ENCODE data around the gene CDKN1A. TPM values are rescaled to one million over a fixed set of nuclear protein-coding genes. Genes with fewer than 3 reads are reported as not detected.
A peak's percentile ranks its signal among the peaks of the same experiment; 100 is the strongest.

Gene CDKN1A
- total and polyA plus RNA-seq, 9 of the 15 experiments (the other 6 are each of a cell fraction or from before 2014, with no cell fraction given): 0.25 to 8.1 (median 5.1) TPM

DNA sequence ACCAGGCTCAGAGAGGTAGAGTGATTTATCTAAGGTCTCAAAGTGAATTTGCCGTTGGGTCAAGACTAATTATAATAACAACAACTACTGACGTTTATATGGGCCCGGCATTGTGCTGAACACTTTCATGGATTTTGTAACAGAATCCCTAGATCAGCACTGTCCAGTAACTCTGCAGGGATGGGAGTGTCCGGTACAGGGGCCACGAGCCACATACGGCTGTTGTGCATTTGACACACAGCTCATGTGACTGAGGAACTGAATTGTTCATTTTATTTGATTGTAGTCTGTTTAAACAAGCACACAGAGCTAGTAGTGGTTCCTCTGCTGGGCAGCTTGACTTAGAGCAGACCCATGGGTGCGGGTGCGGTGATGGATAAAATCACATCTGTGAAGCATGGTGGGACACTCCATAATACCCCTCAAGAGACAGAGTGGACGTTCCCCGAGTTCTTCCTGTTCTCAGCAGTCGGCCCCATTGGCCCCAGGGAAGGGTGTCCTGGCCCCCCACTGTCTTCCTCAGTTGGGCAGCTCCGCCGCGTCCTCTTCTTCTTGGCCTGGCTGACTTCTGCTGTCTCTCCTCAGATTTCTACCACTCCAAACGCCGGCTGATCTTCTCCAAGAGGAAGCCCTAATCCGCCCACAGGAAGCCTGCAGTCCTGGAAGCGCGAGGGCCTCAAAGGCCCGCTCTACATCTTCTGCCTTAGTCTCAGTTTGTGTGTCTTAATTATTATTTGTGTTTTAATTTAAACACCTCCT lies 6.8 kb downstream of the CDKN1A start:
- intact Hi-C loops (cut with micrococcal nuclease) (no loop called here), in situ Hi-C loops (cut with MboI) (no loop called here)
- H3K9me3 ChIP-seq (replicated peaks; ENCODE audit: control insufficient read depth, insufficient read depth, low read depth, low read length): no peaks in the 10 kb centered on the region
- H3K4me3 ChIP-seq: no peak overlapping the region
- H4K20me1 ChIP-seq (replicated peaks; ENCODE audit: control insufficient read depth, insufficient read depth, low read length): no peaks in the 10 kb centered on the region
- no peak for FAIRE-seq
- no peak for ATAC-seq
- CTCF ChIA-PET (ENCODE audit: low intra/inter-chr PET ratio): no interaction called here
- H3K4me2 ChIP-seq (ENCODE audit: insufficient read depth, low read length): no peak overlapping the region
- H3K27me3 ChIP-seq (ENCODE audit: control insufficient read depth in 2 of 2, insufficient read depth in 2 of 2, low read length in 2 of 2): peaks cover 9% of the 10 kb centered on the region in 2 experiments; a peak in 3 of 5 replicates
- no peaks in the 10 kb centered on the region for H3K9me1 ChIP-seq (ENCODE audit: control insufficient read depth, insufficient read depth, low read length)
- no peaks in the 10 kb centered on the region; the same call in 2 of the 3 replicates for H3K36me3 ChIP-seq (ENCODE audit: control insufficient read depth, insufficient read depth, low read length)
- 62% methylated on average over 20 of the region's 20 CpGs for WGBS (ENCODE audit: insufficient coverage, low coverage, missing lambda C conversion rate)
- H3K4me1 ChIP-seq (replicated peaks in 1 of 2; ENCODE audit: control insufficient read depth in 2 of 2, insufficient read depth in 2 of 2, low read length in 2 of 2): peaks cover 16 to 18% of the 10 kb centered on the region in 2 experiments
- H3K79me2 ChIP-seq (ENCODE audit: control insufficient read depth, insufficient read depth, low read length): no peaks in the 10 kb centered on the region
- no peak overlapping the region for H3K27ac ChIP-seq (ENCODE audit: extremely low read depth, low read depth, low read length)
- POLR2A ChIA-PET: interaction anchor here (0.6 to 1.1 kb wide), 5 partner anchors 15 to 838 kb away, joined by 3 to 4 read pairs (median 3); no protein-coding TSS in a partner anchor
- no peak overlapping the region for H2AFZ ChIP-seq (ENCODE audit: low read depth, low read length)
- DNase-seq (ENCODE audit: extremely low read depth in 1 of 4, low spot score in 3 of 4): no peak
- H3K9ac ChIP-seq (ENCODE audit: insufficient read depth in 1 of 2, low read depth in 2 of 2, low read length in 2 of 2): peak overlapping the region in 1 of 2 experiments; percentile 10; a peak in 1 of 4 replicates
- BruUV-seq (replicated peaks): no TSS peak
- TF ChIP-seq, protein P1, sequence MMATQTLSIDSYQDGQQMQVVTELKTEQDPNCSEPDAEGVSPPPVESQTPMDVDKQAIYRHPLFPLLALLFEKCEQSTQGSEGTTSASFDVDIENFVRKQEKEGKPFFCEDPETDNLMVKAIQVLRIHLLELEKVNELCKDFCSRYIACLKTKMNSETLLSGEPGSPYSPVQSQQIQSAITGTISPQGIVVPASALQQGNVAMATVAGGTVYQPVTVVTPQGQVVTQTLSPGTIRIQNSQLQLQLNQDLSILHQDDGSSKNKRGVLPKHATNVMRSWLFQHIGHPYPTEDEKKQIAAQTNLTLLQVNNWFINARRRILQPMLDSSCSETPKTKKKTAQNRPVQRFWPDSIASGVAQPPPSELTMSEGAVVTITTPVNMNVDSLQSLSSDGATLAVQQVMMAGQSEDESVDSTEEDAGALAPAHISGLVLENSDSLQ (IDR thresholded peaks at IDR 0.05): no peak
- no peak for TF ChIP-seq ADNP (tag; IDR thresholded peaks at IDR 0.05)
- TF ChIP-seq POLR2AphosphoS5 (IDR thresholded peaks at IDR 0.05; ENCODE audit: control insufficient read depth, insufficient read depth, low read depth, low read length): no peak
- TF ChIP-seq SMARCC2 (IDR thresholded peaks at IDR 0.05; ENCODE audit: low read depth): no peak
- no peak for TF ChIP-seq RBM22 (IDR thresholded peaks at IDR 0.05; ENCODE audit: low read depth, low read length, poor library complexity, severe bottlenecking)
- TF ChIP-seq, protein P2, sequence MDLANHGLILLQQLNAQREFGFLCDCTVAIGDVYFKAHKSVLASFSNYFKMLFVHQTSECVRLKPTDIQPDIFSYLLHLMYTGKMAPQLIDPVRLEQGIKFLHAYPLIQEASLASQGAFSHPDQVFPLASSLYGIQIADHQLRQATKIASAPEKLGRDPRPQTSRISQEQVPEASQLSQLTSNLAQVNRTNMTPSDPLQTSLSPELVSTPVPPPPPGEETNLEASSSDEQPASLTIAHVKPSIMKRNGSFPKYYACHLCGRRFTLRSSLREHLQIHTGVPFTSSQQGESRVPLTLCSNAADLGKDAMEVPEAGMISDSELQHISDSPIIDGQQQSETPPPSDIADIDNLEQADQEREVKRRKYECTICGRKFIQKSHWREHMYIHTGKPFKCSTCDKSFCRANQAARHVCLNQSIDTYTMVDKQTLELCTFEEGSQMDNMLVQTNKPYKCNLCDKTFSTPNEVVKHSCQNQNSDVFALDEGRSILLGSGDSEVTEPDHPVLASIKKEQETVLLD (IDR thresholded peaks at IDR 0.05): no peak
- TF ChIP-seq, protein P3, sequence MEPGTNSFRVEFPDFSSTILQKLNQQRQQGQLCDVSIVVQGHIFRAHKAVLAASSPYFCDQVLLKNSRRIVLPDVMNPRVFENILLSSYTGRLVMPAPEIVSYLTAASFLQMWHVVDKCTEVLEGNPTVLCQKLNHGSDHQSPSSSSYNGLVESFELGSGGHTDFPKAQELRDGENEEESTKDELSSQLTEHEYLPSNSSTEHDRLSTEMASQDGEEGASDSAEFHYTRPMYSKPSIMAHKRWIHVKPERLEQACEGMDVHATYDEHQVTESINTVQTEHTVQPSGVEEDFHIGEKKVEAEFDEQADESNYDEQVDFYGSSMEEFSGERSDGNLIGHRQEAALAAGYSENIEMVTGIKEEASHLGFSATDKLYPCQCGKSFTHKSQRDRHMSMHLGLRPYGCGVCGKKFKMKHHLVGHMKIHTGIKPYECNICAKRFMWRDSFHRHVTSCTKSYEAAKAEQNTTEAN (CRISPR knock-in tag; IDR thresholded peaks at IDR 0.05): no peak
- no peak for TF ChIP-seq ZEB2 (IDR thresholded peaks at IDR 0.05)
- TF ChIP-seq, protein P4, sequence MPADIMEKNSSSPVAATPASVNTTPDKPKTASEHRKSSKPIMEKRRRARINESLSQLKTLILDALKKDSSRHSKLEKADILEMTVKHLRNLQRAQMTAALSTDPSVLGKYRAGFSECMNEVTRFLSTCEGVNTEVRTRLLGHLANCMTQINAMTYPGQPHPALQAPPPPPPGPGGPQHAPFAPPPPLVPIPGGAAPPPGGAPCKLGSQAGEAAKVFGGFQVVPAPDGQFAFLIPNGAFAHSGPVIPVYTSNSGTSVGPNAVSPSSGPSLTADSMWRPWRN (IDR thresholded peaks at IDR 0.05; ENCODE audit: low read depth): no peak
- no peak for TF ChIP-seq TFAM (CRISPR knock-in tag; conservative IDR thresholded peaks at IDR 0.05)
- no peak for TF ChIP-seq HMG20B (CRISPR knock-in tag; IDR thresholded peaks at IDR 0.05)

All from K562 (cell line).